HG03175 (cell line): ENCODE measurements around the gene GPR87.

Source experiments
- ATAC-seq: cut with Tn5 transposase; IDR thresholded peaks from one replicate; pipeline ENCODE4 v1.9.1; 2021; ENCODE audit warnings: mild to moderate bottlenecking, moderate library complexity; ENCODE audit not compliant: unreplicated experiment

Gene GPR87

DNA sequence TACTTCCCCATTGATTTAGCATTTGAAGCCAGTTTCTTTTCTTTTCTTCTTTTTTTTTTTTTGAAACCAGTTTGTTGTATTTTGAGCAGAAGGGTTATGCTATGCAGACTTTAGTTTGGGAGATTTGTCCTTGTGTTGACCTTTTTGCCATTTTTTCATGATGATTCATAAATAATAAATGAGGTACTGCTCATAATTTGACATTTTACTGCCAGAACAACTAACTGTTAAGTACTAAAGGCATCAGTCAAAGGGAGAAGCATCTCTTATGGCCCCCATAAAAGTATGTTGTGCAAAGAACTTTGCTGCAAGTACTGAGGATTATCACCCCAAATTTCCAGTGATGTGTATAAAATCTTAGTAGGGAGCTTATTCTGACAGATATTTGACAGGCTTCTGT lies 1.7 kb upstream of the GPR87 start:
- ATAC-seq, result no peak

DNA sequence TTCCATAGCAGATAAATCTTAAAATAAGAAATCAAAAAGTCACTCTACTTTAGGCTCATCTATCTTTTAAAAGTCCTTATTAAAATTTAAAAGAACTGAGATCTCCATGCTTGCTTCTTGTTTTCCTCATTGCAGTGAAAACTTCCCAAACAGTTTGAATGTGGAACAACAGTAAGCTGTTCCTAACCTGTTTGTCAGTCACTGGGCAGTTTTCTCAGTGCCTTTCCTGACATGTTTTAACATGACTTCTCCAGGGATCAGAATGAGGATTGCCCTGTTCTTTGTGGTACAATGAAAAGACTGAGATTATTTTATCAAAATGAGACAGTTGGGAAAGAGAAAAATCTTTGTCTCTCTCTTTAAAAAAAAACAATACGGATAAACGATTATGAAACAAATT lies 774 bp downstream of the GPR87 start:
- ATAC-seq, result no peak

DNA sequence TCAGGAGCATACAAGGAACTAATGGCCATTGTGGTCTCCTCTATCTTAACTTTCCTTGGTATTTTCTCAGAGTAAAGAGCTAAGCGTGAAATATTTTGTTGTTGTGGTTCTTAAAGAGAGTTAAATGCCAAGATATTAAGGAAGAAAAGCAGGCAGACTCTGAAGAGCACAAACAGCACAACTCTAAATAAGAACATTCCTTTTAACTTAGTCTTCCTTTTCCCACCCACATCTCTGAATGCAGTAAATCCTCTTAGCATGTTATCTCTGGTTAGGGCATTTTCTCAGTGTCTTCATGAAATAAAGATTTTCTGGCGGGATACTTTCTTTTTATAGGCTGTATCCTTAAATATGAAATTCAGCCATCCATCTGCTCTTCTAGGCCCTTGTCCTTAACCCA lies 1.5 kb downstream of the GPR87 start:
- no peak for ATAC-seq

DNA sequence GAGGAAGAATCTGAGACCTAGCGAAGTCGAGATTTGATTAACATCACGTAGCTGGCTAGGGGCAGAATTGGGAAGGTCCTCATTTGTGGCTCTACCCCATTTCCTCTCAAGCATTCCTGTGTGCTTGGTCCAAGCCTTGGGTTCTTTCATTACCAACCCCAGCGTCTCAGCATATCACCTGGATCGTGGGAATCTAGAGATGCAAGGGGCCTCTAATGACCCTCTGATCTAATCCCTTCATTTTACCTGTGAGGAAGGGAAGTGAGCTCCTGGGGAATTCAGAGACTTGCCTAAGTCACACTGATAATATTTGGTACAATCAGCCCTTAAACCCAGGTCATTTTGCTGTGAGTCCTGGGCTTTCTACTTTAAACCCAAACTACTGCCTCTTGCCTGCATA lies 2.0 kb downstream of the GPR87 start:
- no peak for ATAC-seq

DNA sequence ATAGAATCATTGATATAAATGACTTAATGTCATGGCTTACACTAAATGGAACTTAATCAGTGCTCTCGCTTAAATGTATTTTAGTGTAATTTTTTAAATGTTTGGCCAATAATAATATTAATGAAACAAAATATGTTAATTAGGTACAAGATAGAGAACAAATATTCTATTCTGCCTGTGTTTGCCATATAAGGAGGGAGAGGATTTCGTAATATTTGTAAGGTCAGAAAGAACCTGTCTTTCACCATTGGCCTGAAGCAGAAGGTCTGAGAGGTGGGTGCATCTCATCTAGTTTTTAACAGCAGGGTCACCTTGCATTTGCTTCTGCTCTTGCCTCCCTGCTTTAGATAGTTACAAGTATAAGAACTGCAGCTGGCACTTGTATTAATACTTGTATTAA lies 2.5 kb downstream of the GPR87 start:
- no peak for ATAC-seq

DNA sequence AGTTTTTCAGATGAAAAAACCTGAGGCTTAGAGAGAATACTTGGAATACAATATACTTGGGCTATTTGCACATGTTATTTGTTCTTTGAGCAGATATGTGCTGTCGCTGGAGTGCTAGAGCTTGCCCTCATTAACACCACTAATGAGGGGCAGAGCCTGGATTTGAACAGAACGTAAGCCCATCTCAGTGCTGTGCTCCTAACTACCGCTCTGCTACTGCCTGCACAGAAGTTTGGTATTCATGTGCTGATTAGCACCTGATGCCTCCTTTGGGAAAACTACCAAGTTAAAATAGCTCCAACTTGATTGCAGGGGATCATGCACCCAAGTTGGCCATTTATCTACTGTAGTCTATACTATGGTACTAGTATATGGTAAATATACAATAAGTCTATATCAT lies 3.6 kb downstream of the GPR87 start:
- ATAC-seq, result no peak

DNA sequence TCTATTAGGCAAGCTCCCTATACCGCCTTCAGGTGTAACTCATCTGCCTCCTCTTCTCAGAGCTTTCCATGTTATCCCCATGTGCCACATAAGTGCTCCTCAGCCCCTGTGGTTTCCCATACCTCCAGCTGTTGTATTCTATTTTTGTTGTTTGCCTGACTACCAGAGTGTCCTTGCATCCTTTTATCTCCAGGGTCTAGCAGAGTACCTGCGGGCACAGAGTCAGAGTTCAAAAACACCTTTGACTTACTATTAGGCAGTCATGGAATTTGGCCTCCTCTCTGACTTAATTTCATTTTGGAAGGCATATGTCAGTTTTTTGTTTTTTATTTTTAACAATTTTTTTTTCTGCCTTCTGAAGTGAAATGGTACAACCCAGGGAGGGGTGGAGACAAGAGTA lies 7.1 kb downstream of the GPR87 start:
- ATAC-seq, result no peak

DNA sequence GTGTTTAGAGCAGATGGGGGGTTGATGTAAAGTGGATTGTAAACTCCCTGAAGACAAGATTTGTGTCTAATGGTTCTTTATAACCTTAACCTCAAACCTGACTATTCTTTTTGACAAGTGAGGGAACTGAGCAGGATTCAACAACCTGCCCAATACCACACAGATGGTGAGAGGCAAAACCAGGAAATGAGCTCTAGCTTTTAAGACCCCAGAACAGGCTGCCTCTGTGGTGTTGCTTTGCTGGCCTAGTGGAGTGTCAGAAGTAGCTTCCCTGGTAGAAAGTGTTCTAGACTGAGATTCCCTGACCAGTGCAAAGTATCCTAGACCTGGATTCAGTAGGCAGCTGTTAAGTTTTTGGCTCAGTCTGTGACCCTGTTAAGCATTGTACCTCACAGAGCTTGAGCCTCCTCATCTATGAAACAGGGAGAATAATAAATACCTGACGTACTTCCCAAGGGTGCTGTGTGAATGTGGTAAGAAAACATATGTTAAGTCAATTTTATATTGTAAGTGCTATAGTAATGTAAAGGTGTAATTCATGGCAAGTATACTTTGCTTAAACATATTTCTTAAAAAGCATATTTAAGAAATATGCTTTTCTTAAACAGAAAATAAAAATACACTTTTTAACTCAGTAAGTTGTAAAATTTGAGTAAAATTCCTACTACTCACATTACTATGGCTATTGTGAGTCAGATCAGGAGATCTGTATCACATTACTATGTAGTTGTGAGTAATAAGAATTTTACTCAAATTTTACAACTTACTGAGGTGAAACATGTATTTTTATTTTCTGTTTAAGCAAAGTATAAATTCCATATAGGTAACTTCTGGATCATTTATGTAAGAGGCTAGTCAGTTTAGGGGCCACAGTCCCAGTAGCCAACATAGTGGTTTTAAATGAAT lies 8.8 kb downstream of the GPR87 start:
- ATAC-seq, result no peak

DNA sequence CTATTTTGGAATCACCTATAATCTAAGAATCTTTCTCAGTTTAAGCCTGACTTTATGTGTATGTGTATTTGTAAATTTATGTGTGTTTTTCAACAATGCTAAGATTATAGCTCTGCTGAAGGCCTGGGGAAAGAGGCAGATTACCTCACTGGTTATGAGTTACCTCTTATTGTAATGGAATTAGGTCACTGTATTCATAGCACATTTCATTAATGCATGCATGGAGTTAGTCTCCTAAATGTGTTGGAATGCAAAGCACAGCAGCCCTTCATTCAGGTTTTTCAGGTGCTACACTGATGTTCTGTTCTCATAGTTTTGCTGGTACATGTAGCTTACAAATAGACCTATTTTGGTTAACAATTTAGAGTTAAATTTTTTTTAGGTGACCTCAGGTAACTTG lies 9.5 kb downstream of the GPR87 start:
- ATAC-seq, result no peak

DNA sequence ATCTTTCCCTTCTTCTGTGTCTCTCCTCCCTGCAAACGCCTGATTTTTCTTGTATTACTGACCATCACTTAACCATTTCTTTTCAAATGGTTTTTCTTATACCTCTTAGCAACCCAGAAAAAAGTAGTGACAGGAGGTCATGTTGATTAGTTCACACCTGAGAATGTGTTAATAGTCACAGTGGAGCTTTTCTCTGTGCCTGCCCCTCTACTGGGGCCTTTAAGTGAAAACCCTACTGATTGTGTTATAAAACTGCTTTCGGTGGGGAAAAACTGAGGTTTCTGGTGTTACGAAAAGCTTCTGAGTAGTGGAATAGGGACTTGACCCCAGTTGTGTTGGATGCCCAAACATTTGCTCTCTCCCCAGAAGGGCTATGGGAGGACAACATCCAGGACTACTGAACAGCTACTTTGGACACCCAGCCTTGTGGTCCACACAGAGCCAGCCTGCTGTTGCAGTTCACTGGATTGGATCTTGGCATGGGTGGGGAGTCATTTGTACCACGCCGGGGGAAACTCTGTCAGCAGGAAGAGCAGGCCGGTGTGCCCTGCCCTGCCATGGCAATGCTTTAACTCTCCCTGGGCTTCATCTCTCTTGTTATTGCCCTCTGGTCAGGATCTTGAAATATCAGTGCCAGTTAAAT lies 10.3 kb downstream of the GPR87 start:
- ATAC-seq, result no peak

DNA sequence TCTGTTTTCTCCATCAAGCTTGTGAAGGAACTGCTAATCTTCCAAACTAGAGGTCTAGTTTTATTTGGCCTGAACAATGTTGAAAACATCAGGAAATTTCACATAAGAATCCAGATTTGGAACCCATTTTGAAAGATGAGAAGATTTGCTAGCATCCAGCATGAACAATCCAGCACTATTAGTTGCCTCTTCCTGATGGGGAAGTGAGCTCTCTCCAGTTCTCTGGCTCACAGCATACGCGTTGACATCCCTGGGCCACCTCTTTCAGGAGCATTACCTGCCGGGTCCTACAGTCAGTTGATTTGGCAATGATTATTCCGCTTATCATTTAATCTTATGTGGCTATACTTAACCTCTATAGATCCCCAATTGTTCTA lies 10.9 kb downstream of the GPR87 start:
- ATAC-seq, result no peak

DNA sequence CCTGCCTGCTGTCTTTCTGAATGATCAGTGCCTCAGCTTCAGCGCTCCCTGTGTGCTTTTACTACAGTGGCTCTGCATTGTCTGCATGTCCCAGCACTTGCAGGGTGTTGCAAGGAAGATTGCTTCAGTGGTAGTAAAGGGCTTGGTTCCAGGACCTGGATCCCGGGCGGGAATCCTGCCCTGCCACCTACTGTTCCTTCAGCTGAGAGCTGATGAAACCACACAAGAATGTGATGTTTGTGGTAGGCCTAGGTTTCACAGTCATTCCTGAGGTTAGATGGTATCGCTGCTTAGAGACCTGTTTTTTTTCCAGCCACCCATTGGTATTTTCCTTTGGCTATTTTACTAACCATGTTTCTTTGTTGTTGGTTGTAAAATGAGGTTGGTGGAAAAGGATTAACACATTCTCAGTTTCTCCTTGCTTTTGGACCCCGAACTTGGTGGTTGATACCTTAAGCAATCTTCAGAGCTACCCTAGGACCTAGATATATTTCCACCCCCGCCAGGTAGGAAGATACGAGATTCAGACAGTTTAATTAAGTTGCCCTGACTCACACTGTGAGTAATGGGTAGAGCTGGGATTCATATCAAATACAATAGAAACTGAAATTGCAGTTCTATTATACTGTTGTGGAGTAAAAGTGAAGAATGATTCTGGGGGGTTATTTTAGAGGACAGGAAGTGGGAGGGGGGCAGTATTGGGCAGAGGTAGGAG lies 11.4 kb downstream of the GPR87 start:
- ATAC-seq, result no peak

DNA sequence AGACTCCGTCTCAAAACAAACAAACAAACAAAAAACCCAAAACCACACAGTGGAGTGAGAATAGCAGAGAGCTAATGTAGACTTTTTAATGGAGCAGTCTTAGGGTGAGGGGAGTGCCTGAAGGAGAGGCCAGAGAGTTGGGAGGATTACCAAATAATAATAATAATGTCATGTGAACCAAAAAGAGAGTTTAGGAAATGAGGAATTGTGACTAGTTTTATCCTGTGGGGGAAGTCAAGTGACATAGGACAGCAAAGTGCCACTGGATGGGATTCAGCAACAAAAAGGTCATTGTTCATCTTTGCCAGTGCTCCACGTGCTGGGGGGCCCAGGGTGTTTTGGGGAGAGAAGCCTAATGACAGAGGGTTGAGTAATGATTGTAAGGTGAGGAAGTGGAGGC lies 12.9 kb downstream of the GPR87 start:
- no peak for ATAC-seq

DNA sequence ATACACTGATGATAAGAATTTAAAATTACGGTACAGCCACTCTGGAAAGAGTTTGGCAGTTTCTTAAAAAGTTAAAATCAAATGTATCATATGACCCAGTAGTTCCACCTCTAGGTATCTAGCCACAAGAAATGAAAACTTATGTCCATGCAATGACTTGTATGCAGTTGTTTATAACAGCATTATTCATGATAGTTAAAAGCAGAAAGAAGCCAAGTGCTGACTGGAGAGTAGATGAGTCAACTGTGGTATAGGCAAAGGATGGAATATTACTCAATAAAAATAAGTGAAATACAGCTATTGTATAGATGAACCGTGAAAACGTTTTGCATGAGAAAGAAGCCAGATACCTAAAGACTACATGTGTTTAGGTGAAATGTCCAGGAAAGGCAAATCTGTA lies 14.8 kb downstream of the GPR87 start:
- no peak for ATAC-seq

DNA sequence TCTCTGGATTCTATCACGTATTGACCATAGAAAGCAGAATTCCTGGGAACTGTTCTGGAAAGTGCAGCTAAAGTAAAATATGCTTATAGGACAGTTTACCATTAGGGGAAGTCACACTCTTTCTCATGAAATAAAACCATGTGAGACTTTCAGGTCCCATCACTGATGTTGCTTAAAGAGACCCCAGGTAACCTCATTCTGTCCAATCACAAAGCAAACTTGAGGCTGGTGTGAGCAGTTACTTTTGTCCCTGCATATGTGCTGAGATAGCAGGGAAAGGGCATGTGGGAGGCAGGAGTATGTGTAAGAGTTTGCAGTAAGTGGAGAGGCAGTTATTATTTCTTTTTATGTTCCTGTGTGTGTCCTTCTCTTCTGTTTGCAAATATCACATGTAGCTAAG lies 16.1 kb downstream of the GPR87 start:
- ATAC-seq, result no peak

DNA sequence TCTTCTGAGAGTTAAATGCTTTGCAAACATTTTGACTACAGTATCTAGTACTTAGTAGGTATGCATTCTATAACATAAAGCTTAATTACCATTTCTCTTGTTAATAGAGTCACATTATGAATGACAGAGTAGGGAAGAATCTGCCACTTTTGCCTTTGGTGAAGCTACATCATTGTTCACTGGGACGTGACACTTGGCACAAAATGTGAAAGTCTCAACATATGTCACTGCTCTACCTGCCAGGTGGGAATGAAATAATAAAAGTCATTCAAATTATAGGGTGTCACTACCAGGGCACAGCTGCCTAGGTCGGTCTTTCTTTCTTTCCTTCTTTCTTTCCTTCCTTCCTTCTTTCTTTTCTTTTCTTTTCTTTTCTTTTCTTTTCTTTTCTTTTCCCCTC lies 17.6 kb downstream of the GPR87 start:
- ATAC-seq, result no peak

DNA sequence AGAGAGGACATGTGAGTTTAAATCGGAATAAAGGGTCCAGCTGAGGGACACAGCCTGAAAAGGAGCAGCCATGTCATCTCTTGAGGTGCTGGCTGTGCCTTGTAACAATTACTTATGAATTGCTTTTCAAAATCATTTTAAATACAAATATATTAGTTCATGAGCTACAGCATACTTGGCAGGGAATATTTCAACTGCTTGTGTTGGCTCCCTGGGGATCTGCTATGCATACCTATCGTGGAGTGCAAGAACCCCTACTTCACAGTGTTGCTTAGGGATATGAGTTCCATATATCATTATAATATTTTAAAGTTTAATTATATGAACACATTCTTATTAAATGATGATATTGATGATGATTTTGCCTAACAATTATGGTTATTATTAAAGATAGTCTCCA lies 19.2 kb downstream of the GPR87 start:
- no peak for ATAC-seq

DNA sequence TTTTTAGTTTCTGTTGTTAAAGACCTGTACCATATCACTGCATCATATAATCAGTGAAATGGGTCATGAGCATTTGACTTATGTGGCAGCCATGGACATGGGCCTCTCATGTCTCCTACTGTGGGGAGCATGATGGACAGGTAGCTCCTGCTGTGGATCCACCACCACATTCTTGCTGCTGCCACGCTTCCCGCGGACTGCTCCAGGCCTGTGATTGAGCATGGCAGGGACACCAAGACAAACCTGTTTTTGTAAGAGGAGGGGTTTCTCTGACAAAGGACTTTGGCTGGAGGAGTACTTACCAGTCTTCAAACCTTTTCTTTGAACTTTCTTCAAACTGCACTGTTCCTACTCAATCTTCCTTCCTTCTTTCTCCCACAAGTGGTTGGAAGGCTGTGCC lies 20.4 kb downstream of the GPR87 start:
- no peak for ATAC-seq

DNA sequence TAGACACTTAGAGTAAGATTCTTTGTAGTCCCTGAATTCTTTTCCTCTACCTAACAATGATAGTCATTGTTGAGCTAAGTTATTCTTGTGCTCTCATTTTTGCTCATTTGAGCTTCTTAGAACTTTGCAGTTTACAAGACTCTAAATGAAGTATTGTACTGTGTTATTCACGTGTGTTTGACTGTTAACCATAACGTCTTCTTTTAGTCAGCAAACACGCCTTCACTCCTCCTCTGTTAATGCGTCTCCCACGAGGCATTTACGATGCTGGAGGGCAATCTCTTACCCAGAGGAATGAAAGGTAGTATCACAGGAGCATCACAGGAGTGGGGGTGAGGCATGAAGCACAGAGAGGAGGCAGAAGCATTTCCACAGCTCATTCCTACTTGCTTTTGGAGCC lies 23.5 kb downstream of the GPR87 start:
- ATAC-seq, result no peak

DNA sequence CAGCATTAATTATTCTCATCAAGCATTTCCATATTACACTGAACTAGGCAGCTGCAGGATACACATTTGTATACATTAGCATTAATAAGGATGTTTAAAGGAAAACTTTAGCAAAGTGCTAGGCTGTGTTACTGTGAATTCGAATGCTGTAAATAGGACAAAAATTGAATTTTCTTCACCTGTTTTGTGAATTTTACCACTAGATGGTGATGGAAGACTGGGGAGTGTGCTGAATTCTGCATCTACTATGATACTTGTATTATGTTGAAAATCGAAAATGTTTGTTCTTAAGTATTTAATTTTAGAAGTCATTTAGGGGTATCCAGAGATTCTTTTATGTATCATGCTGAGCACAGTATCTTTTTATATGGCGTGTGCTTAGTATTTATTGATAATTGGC lies 25.9 kb downstream of the GPR87 start:
- ATAC-seq, result no peak

DNA sequence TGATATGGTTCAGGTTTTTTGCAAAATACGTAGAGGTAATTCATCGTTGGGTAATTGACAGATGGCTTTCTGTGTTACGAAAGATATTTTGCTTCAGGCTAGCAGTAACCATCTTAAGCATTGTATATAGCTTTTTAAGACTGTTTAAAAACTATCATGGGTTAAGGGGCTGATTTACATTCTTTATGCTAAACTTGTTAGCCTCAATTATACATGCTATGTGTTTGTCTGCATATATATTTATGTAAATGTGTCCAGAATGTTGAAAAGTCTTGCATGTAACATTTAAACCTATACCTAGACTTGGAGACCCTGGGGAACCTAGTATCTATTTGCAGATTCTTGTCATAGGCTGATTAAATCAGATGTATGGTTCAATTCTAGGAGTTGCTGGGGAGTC lies 27.2 kb downstream of the GPR87 start:
- ATAC-seq, result no peak

DNA sequence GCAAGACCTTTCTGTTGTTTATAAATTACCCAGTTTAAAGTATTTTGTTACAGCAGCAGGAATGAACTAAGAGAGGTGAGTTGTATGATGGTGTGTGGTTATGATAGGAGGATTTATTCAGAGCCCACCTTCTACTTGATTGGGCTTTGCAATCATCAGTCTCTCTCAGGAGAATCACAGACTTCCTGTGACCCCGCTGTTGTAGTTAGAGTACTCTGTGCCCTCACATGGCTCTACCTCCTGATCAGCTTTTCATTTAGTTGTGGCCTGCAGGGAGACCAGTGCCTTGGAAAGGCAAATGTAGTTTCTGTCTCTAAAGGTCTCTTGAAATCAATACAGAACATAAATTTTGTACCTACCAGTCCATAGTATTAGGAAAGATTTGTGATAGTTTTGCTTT lies 30.7 kb downstream of the GPR87 start:
- no peak for ATAC-seq
